HepG2 (cell line): Measurements from ENCODE around the gene LAMTOR2. TPM values are rescaled to one million over a fixed set of nuclear protein-coding genes. Genes with fewer than 3 reads are reported as not detected.

Experiments
- ATAC-seq: fragments of 200-7000 bp; cut with Tn5 transposase; 3 replicates; pipeline ENCODE4 v1.9.1; 2020; ENCODE audit warnings: mild to moderate bottlenecking, moderate library complexity
- BruUV-seq: library from RNA; stranded (reverse); fragments of 400-500 nt; replicated peaks from 2 replicates; lab custom pipeline; 2021; lab: Mats Ljungman, UMichigan
- CTCF ChIA-PET: fragments of 300-600 bp; formaldehyde crosslinking; extraction: SDS; loops from one replicate; lab custom pipeline; 2021; ENCODE audit warnings: low total read pairs, inconsistent platforms, low intra/inter-chr PET ratio; lab: Yijun Ruan, JAX
- POLR2A ChIA-PET: fragments of 350-600 bp; sonication (Branson Sonifier 250); formaldehyde crosslinking; loops from one replicate; lab custom pipeline; 2020; ENCODE audit warnings: antibody characterized with exemption, inconsistent platforms; lab: Yijun Ruan, JAX
- DNase-seq: peaks from one replicate; pipeline ENCODE4 v3.0.0-alpha.2; 2015; ENCODE audit warnings: low spot score
- FAIRE-seq: peaks from 3 replicates; lab custom pipeline; 2011; peaks lifted over from hg19 to GRCh38; lab: Jason Lieb, UNC
- H2AFZ ChIP-seq: one replicate; pipeline ENCODE4 v1.6.1; 2011; ENCODE audit warnings: low read length, inconsistent platforms
- H3K27ac ChIP-seq: fragments of 300-600 bp; 3 replicates; pipeline ENCODE4 v1.8.0; 2011; ENCODE audit warnings: mixed run types, mild to moderate bottlenecking, mixed read lengths, low read length, inconsistent platforms; ENCODE audit not compliant: insufficient read depth; ENCODE audit errors: extremely low read length
- H3K27me3 ChIP-seq, 2 experiments: fragments of 200-600 bp in 1 of 2; 2 replicates in 1 of 2; 3 replicates in 1 of 2; pipeline versions ENCODE4 v1.6.0 to v1.8.0; 2011; ENCODE audit warnings: low read length in 2 of 2, mild to moderate bottlenecking in 2 of 2, moderate library complexity in 2 of 2, inconsistent platforms in 1 of 2; ENCODE audit not compliant: insufficient read depth in 2 of 2, control insufficient read depth in 1 of 2
- H3K36me3 ChIP-seq, 2 experiments: fragments of 200-600 bp in 1 of 2; replicated peaks in 1 of 2; 2 replicates in 1 of 2; 3 replicates in 1 of 2; pipeline versions ENCODE4 v1.5.1 to v1.8.0; 2011; ENCODE audit warnings: low read length in 2 of 2, inconsistent platforms in 1 of 2; ENCODE audit not compliant: insufficient read depth in 2 of 2, control insufficient read depth in 1 of 2
- H3K4me1 ChIP-seq: 2 replicates; pipeline ENCODE4 v1.5.1; 2012; ENCODE audit warnings: low read length, inconsistent platforms; ENCODE audit not compliant: insufficient read depth
- H3K4me2 ChIP-seq: 2 replicates; pipeline ENCODE4 v1.6.0; 2011; ENCODE audit warnings: low read depth, low read length, inconsistent platforms
- H3K4me3 ChIP-seq, 3 experiments: fragments of 200-600 bp in 1 of 3; sonication (generic), shearing (Covaris generic) in 1 of 3; replicated peaks in 1 of 3; 2 replicates each; pipeline ENCODE4 v1.5.1; 2011 to 2016; ENCODE audit warnings: low read length in 3 of 3, inconsistent platforms in 2 of 3, low read depth in 2 of 3, mild to moderate bottlenecking in 2 of 3, control low read depth in 1 of 3, mixed read lengths in 1 of 3; ENCODE audit not compliant: insufficient read depth in 1 of 3
- H3K79me2 ChIP-seq: one replicate; pipeline ENCODE4 v1.6.1; 2011; ENCODE audit warnings: low read length, inconsistent platforms; ENCODE audit not compliant: insufficient read depth
- H3K9ac ChIP-seq: 2 replicates; pipeline ENCODE4 v1.6.0; 2011; ENCODE audit warnings: mild to moderate bottlenecking, low read depth, low read length, inconsistent platforms; ENCODE audit not compliant: insufficient read depth
- H3K9me3 ChIP-seq: 2 replicates; pipeline ENCODE4 v1.5.1; 2012; ENCODE audit warnings: mild to moderate bottlenecking, low read length
- H4K20me1 ChIP-seq: 2 replicates; pipeline ENCODE4 v1.6.0; 2011; ENCODE audit warnings: inconsistent platforms, mild to moderate bottlenecking, low read length, moderate library complexity; ENCODE audit not compliant: insufficient read depth
- CHD4 ChIP-seq: fragments of 200-600 bp; sonication (generic); IDR thresholded peaks from 2 replicates; pipeline ENCODE4 v1.7.0; 2017; ENCODE audit warnings: mild to moderate bottlenecking, low read length, borderline replicate concordance
- EHMT2 ChIP-seq: fragments of 200-600 bp; sonication (generic); IDR thresholded peaks from 2 replicates; pipeline ENCODE4 v1.7.0; 2017; ENCODE audit warnings: antibody characterized with exemption, low read depth, low read length, borderline replicate concordance
- HDAC2 ChIP-seq: sonication (generic); formaldehyde crosslinking; IDR thresholded peaks from 2 replicates; pipeline ENCODE4 v1.4.0; 2020; ENCODE audit warnings: missing genetic modification reagents
- KDM2A ChIP-seq: sonication (generic); formaldehyde crosslinking; IDR thresholded peaks from 2 replicates; pipeline ENCODE4 v1.4.0; 2020; ENCODE audit warnings: low read depth, missing genetic modification reagents, borderline replicate concordance
- SP1 ChIP-seq, 2 experiments: fragments of 450-650 bp in 1 of 2; sonication (generic) in 1 of 2; formaldehyde crosslinking in 1 of 2; IDR thresholded peaks; 2 replicates each; pipeline versions ENCODE4 v1.4.0 to v1.6.1; 2016 to 2020; ENCODE audit warnings: missing genetic modification reagents in 1 of 2
- SPEN ChIP-seq: sonication (generic); formaldehyde crosslinking; IDR thresholded peaks from 2 replicates; pipeline ENCODE4 v1.5.1; 2020; ENCODE audit warnings: low read depth, mild to moderate bottlenecking, missing genetic modification reagents
- ZNF263 ChIP-seq: sonication (generic); formaldehyde crosslinking; IDR thresholded peaks from 2 replicates; pipeline ENCODE4 v1.4.0; 2020; ENCODE audit warnings: missing genetic modification reagents
- ZNF354B ChIP-seq: sonication (generic); formaldehyde crosslinking; IDR thresholded peaks from 2 replicates; pipeline ENCODE4 v1.8.0; 2022; ENCODE audit warnings: mild to moderate bottlenecking, missing genetic modification reagents
- ZNF572 ChIP-seq: sonication (generic); formaldehyde crosslinking; IDR thresholded peaks from 2 replicates; pipeline ENCODE4 v1.5.1; 2020; ENCODE audit warnings: mild to moderate bottlenecking, missing genetic modification reagents
- ZSCAN20 ChIP-seq: sonication (generic); formaldehyde crosslinking; IDR thresholded peaks from 2 replicates; pipeline ENCODE4 v1.4.0; 2020; ENCODE audit warnings: missing genetic modification reagents, mild to moderate bottlenecking, borderline replicate concordance
- WGBS: methylation state at CpG from one replicate; pipeline ENCODE4 v1.1.6; 2017; ENCODE audit warnings: low lambda C conversion rate; 5-methylcytosine and 5-hydroxymethylcytosine counted together
- in situ Hi-C: cut with HindIII; loops from 2 replicates; pipeline ENCODE4 v1.10.0; 2017; ENCODE audit warnings: low pct_unique_long_range_greater_than_20kb; ENCODE audit not compliant: extremely low pct_ligation_motif_present
- intact Hi-C: fragments of 100-400 bp; cut with micrococcal nuclease; formaldehyde crosslinking; loops from one replicate; pipeline ENCODE4 v1.10.0; 2022; ENCODE audit not compliant: unreplicated experiment
- polyA plus RNA-seq, 8 experiments: library from polyadenylated mRNA; depleted of rRNA in 3 of 8; stranded (reverse) in 7 of 8; unstranded in 1 of 8; fragments of >200 nt; fragmentation: Illumina TruSeq in 4 of 8; extraction: Trizol in 4 of 8; gene quantifications; 2 replicates each; pipeline versions ENCODE4 v1.2.1 to v1.2.3, GENCODE V29; 2011 to 2016; ENCODE audit warnings: low read depth in 4 of 8, missing spikeins in 1 of 8, mixed read lengths in 1 of 8; ENCODE audit not compliant: insufficient read depth in 1 of 8
- total RNA-seq, 5 experiments: library from RNA; depleted of rRNA; stranded (reverse); fragments of >200 nt; fragmentation: Illumina TruSeq; extraction: Trizol; gene quantifications; 2 replicates each; pipeline ENCODE4 v1.2.3, GENCODE V29; 2016; ENCODE audit warnings: low read depth in 1 of 5
- TF ChIP-seq, protein P1 (sequence below): sonication (generic); formaldehyde crosslinking; IDR thresholded peaks from 2 replicates; pipeline ENCODE4 v1.9.0; 2021; ENCODE audit warnings: missing genetic modification reagents, borderline replicate concordance
- TF ChIP-seq, protein P2 (sequence below): sonication (generic); formaldehyde crosslinking; conservative IDR thresholded peaks from 2 replicates; pipeline ENCODE4 v1.8.1; 2023; ENCODE audit warnings: missing genetic modification reagents
- TF ChIP-seq, protein P3 (sequence below): sonication (generic); formaldehyde crosslinking; IDR thresholded peaks from 2 replicates; pipeline ENCODE4 v1.4.0; 2020; ENCODE audit warnings: mild to moderate bottlenecking, missing genetic modification reagents

The LAMTOR2 gene
- total and polyA plus RNA-seq, 2 of the 13 experiments (the other 11 are each of a cell fraction or from before 2014, with no cell fraction given), result 36.5 to 66.4 TPM

DNA sequence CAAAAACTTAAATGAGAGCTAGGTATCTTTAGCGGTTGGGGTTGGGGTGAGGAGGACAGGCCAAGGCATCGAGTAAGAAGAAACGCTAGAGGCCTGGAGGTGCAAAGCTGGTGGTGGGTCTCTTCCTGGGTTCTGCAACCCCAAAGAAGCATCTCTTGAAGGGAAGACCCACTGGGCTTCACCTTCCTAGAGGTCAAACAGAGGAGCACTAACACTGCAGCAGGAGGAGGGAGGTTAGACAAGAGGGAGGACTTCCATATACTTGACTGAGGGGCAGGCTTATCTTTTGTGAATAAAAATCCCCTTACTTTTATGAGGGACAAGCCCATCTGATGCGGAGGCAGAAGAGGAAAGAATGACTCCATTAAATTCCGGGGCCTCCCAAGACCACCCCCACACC lies 25.2 kb downstream of the LAMTOR2 start:
- Histone ChIP-seq H3K4me1 (peaks cover 53% of the 10 kb centered on the region), H3K27me3 (no peaks in the 10 kb centered on the region; a peak in 1 of 5 replicates), H3K4me2 (peak overlapping the region; percentile 97), H3K79me2 (peaks cover 23% of the 10 kb centered on the region), H2AFZ (no peak overlapping the region), H3K9me3 (no peaks in the 10 kb centered on the region), H3K27ac (no peak overlapping the region), H3K4me3 (no peak overlapping the region), H3K9ac (no peak overlapping the region), H3K36me3 (peaks cover 5 to 14% of the 10 kb centered on the region in 2 experiments; a peak in 4 of 5 replicates), H4K20me1 (peaks cover 2% of the 10 kb centered on the region; the same call in 1 of the 2 replicates)
- ChIA-PET CTCF (no interaction called here), POLR2A (no interaction called here)
- TSS peak; percentile 29 for BruUV-seq
- ATAC-seq (no peak), FAIRE-seq (no peak), DNase-seq (no peak)
- in situ Hi-C loops, result no loop called here
- intact Hi-C loops, result loop anchor here (5.0 kb wide), 1 partner anchor 952 kb away; the partner anchor contains the start of gene EFNA1
- WGBS, result 99% methylated on average over 5 of the region's 5 CpGs
- TF ChIP-seq ZNF572 (CRISPR knock-in tag), result no peak
- peak; percentile 85 for TF ChIP-seq ZNF263 (CRISPR knock-in tag)
- no peak for TF ChIP-seq ZNF354B (CRISPR knock-in tag)

DNA sequence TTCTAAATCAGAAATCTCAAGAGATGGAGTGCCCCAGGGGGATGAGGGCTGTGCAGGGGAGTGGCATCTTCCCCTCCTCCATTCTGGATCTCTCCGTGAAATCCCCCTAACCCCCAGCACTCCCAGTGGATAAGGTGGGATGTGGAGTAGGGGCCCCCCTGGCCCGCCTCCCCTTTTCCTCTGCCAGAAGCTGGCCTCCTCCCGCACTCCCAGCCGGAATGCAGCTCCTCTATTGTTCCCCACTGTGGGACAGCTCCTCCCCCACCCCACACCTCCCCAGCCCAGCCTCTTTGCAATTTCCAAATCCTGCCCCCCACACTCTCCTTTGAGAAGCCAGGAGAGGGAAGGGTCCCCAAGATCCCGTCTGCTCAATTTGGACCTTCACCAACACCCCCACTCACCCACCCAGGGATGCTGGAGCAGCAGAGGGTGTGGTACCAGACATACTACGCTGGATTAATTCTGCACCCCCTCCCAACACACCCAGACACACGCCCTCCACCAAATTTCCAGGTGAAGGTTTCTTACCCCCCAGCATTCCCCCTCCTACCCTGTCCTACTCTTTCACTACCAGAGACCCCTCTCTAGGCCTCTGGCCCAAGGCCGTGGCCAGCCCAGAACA lies 25.8 kb downstream of the LAMTOR2 start:
- no peaks in the 10 kb centered on the region for H3K9me3 ChIP-seq
- H4K20me1 ChIP-seq, result peaks cover 2% of the 10 kb centered on the region; the same call in 1 of the 2 replicates
- peaks cover 5 to 14% of the 10 kb centered on the region in 2 experiments; a peak in 4 of 5 replicates for H3K36me3 ChIP-seq
- peak overlapping the region; percentile 97 for H3K4me2 ChIP-seq
- ChIA-PET POLR2A (no interaction called here), CTCF (no interaction called here)
- no peak for FAIRE-seq
- 66% methylated on average over 8 of the region's 8 CpGs for WGBS
- H3K27ac ChIP-seq, result no peak overlapping the region
- H3K4me3 ChIP-seq, result peak overlapping the region; percentile 45 to 94 (median 88)
- ATAC-seq, result no peak
- peak overlapping the region; percentile 75; the same call in 1 of the 2 replicates for H3K9ac ChIP-seq
- BruUV-seq, result no TSS peak
- intact Hi-C loops (loop anchor here (5.0 kb wide), 1 partner anchor 953 kb away; the partner anchor contains the start of gene EFNA1), in situ Hi-C loops (no loop called here)
- peaks cover 23% of the 10 kb centered on the region for H3K79me2 ChIP-seq
- DNase-seq, result no peak
- no peaks in the 10 kb centered on the region; a peak in 1 of 5 replicates for H3K27me3 ChIP-seq
- no peak overlapping the region for H2AFZ ChIP-seq
- H3K4me1 ChIP-seq, result peaks cover 58% of the 10 kb centered on the region
- TF ChIP-seq, protein P1, sequence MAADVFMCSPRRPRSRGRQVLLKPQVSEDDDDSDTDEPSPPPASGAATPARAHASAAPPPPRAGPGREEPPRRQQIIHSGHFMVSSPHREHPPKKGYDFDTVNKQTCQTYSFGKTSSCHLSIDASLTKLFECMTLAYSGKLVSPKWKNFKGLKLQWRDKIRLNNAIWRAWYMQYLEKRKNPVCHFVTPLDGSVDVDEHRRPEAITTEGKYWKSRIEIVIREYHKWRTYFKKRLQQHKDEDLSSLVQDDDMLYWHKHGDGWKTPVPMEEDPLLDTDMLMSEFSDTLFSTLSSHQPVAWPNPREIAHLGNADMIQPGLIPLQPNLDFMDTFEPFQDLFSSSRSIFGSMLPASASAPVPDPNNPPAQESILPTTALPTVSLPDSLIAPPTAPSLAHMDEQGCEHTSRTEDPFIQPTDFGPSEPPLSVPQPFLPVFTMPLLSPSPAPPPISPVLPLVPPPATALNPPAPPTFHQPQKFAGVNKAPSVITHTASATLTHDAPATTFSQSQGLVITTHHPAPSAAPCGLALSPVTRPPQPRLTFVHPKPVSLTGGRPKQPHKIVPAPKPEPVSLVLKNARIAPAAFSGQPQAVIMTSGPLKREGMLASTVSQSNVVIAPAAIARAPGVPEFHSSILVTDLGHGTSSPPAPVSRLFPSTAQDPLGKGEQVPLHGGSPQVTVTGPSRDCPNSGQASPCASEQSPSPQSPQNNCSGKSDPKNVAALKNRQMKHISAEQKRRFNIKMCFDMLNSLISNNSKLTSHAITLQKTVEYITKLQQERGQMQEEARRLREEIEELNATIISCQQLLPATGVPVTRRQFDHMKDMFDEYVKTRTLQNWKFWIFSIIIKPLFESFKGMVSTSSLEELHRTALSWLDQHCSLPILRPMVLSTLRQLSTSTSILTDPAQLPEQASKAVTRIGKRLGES (CRISPR knock-in tag), result no peak
- TF ChIP-seq CHD4, result no peak
- TF ChIP-seq, protein P2, sequence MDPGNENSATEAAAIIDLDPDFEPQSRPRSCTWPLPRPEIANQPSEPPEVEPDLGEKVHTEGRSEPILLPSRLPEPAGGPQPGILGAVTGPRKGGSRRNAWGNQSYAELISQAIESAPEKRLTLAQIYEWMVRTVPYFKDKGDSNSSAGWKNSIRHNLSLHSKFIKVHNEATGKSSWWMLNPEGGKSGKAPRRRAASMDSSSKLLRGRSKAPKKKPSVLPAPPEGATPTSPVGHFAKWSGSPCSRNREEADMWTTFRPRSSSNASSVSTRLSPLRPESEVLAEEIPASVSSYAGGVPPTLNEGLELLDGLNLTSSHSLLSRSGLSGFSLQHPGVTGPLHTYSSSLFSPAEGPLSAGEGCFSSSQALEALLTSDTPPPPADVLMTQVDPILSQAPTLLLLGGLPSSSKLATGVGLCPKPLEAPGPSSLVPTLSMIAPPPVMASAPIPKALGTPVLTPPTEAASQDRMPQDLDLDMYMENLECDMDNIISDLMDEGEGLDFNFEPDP (CRISPR knock-in tag), result no peak
- TF ChIP-seq HDAC2 (CRISPR knock-in tag), result no peak
- no peak for TF ChIP-seq SPEN (CRISPR knock-in tag)
- TF ChIP-seq EHMT2, result no peak
- no peak for TF ChIP-seq ZSCAN20 (CRISPR knock-in tag)
- TF ChIP-seq, protein P3, sequence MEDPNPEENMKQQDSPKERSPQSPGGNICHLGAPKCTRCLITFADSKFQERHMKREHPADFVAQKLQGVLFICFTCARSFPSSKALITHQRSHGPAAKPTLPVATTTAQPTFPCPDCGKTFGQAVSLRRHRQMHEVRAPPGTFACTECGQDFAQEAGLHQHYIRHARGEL, result no peak
- no peak for TF ChIP-seq KDM2A (CRISPR knock-in tag)
- TF ChIP-seq SP1 (IDR thresholded peaks at IDR 0.05), result no peak
- TF ChIP-seq SP1 (CRISPR knock-in tag; IDR thresholded peaks at IDR 0.05), result no peak
